ENCODE data around the gene RPS26. TPM values are rescaled to one million over a fixed set of nuclear protein-coding genes. Genes with fewer than 3 reads are reported as not detected.
"Not testable (repeated sequence)": the region's sequence is repeated elsewhere in the genome, so short reads cannot be mapped to it uniquely, and the experiment has no call there.

Gene RPS26
- 36.5 TPM for total RNA-seq

DNA sequence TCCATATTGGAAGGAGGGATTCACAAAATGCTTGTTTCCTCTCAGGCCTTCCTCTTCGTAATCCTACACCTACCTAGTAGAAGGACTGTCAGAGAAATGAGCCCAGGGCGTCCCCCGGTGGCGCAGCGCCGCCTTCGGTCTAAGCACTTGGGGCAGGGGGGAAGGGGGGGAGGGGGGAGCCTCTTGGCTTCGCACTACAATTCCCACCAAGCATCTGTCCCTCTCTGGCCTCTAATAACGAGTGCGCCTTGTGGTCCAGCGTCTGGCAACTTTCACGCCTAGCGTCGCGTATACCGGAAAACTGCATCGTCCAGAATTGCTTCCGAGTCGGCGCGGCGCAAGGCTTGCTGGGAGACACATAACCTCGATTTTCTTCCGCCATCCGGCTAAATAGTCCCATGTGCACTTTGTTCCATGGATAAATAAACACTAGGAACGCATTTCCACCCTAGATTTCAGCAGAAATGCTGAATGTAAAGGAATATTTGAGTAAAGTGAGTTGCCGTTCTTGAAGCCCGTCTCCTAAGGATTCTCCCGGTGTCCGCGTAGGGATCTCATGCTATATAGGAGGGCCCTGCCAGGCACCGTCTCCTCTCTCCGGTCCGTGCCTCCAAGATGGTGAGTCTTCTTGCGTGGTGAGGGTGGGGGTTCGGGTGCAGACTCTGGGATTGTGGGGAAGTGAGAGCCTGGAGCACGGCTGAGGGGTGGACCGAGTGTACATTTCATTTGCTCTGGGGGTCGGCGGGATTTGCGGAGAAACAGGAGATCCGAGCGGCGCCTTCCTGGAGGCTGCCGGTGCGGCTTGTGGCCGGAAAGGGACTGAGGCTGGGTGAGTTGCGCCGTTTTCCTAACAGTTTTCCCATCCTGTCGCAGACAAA, at the start of gene RPS26:
TSS of gene RPS26 (plus strand) at position 367 of the 878 bp plus-strand sequence. CDS start at position 616, 249 bp downstream.
- peak within 1 kb of the TSS; percentile 84 for H3K27ac ChIP-seq (ENCODE audit: low read depth, low read length)
- peak within 1 kb of the TSS; percentile 78 to 100 (median 96) for H3K4me3 ChIP-seq (ENCODE audit: low read length in 3 of 3)
- no peaks in the 10 kb centered on the region for H3K27me3 ChIP-seq (ENCODE audit: control insufficient read depth in 3 of 3, insufficient read depth in 3 of 3, low read length in 3 of 3)
- H3K9ac ChIP-seq (ENCODE audit: low read depth in 1 of 3, low read length in 3 of 3), result peak within 1 kb of the TSS; percentile 83 to 98 (median 98)
- peaks cover 12 to 19% (median 14%) of the 10 kb centered on the region in 3 donors for H3K4me1 ChIP-seq (ENCODE audit: control insufficient read depth in 3 of 3, insufficient read depth in 3 of 3, low read length in 3 of 3)
- peaks cover 14 to 31% (median 15%) of the 10 kb centered on the region in 3 donors for H3K36me3 ChIP-seq (ENCODE audit: control insufficient read depth in 3 of 3, insufficient read depth in 3 of 3, low read length in 3 of 3)
- no peaks in the 10 kb centered on the region for H3K9me3 ChIP-seq (ENCODE audit: control insufficient read depth in 3 of 3, low read length in 3 of 3)

GRCh38 chr12:55993230-55993853, 48.4 kb upstream of the RPS26 start:
- Histone ChIP-seq H3K9ac (ENCODE audit: low read depth in 1 of 3, low read length in 3 of 3) (no peak overlapping the region), H3K4me3 (ENCODE audit: low read length in 3 of 3) (no peak overlapping the region), H3K9me3 (ENCODE audit: control insufficient read depth in 3 of 3, low read length in 3 of 3) (no peaks in the 10 kb centered on the region), H3K27me3 (ENCODE audit: control insufficient read depth in 3 of 3, insufficient read depth in 3 of 3, low read length in 3 of 3) (no peaks in the 10 kb centered on the region), H3K27ac (ENCODE audit: low read depth, low read length) (no peak overlapping the region), H3K36me3 (ENCODE audit: control insufficient read depth in 3 of 3, insufficient read depth in 3 of 3, low read length in 3 of 3) (peaks cover 37 to 58% (median 45%) of the 10 kb centered on the region in 3 donors), H3K4me1 (ENCODE audit: control insufficient read depth in 3 of 3, insufficient read depth in 3 of 3, low read length in 3 of 3) (peaks cover 11 to 15% (median 12%) of the 10 kb centered on the region in 3 donors)

- Histone ChIP-seq H3K36me3 (ENCODE audit: control insufficient read depth in 3 of 3, insufficient read depth in 3 of 3, low read length in 3 of 3) (peaks cover 31 to 40% (median 36%) of the 10 kb centered on the region in 3 donors), H3K9me3 (ENCODE audit: control insufficient read depth in 3 of 3, low read length in 3 of 3) (no peaks in the 10 kb centered on the region), H3K4me3 (ENCODE audit: low read length in 3 of 3) (no peak overlapping the region), H3K4me1 (ENCODE audit: control insufficient read depth in 3 of 3, insufficient read depth in 3 of 3, low read length in 3 of 3) (peaks cover 11 to 17% (median 15%) of the 10 kb centered on the region in 3 donors), H3K27me3 (ENCODE audit: control insufficient read depth in 3 of 3, insufficient read depth in 3 of 3, low read length in 3 of 3) (no peaks in the 10 kb centered on the region), H3K27ac (ENCODE audit: low read depth, low read length) (no peak overlapping the region), H3K9ac (ENCODE audit: low read depth in 1 of 3, low read length in 3 of 3) (no peak overlapping the region)
Measured at GRCh38 chr12:55995366-55995765, 46.4 kb upstream of the RPS26 start.

DNA sequence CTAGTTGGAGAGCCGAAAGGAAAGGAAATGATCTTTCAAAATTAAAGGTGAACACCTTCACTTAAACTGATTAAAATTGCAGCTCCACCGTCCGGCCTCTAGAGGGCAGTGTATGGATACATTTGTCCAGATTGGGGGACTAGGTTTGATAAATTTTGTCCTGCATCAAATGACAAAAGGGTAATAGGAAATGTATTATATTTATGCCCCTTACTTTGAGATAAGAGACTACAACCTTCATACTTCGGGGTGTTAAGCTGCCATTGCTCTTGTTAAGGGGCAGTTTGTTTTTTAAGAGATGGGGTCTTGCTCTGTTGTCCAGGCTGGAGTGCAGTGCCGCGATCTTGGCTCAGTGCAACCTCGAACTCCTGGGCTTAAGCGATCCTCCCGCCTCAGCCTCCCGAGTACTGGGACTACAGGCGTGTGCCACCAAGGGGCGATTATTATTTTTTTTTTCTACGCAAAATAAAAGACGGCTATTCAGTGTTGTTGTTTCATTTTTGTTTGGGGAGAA, 45.5 kb upstream of the RPS26 start:
- peaks cover 22 to 31% (median 29%) of the 10 kb centered on the region in 3 donors for H3K36me3 ChIP-seq (ENCODE audit: control insufficient read depth in 3 of 3, insufficient read depth in 3 of 3, low read length in 3 of 3)
- peak overlapping the region; percentile 93 to 98 (median 98) for H3K9ac ChIP-seq (ENCODE audit: low read depth in 1 of 3, low read length in 3 of 3)
- H3K4me1 ChIP-seq (ENCODE audit: control insufficient read depth in 3 of 3, insufficient read depth in 3 of 3, low read length in 3 of 3), result peaks cover 11 to 17% (median 15%) of the 10 kb centered on the region in 3 donors
- peak overlapping the region; percentile 96 to 99 (median 97) for H3K4me3 ChIP-seq (ENCODE audit: low read length in 3 of 3)
- H3K9me3 ChIP-seq (ENCODE audit: control insufficient read depth in 3 of 3, low read length in 3 of 3), result no peaks in the 10 kb centered on the region
- H3K27me3 ChIP-seq (ENCODE audit: control insufficient read depth in 3 of 3, insufficient read depth in 3 of 3, low read length in 3 of 3), result no peaks in the 10 kb centered on the region
- peak overlapping the region; percentile 74 for H3K27ac ChIP-seq (ENCODE audit: low read depth, low read length)

GRCh38 chr12:55996715-55997534, 44.8 kb upstream of the RPS26 start, which contains the start of gene SUOX:
TSS of gene SUOX (plus strand) at chr12:55997276. CDS start at chr12:56002222, 4,946 bp downstream.
- Histone ChIP-seq H3K27me3 (ENCODE audit: control insufficient read depth in 3 of 3, insufficient read depth in 3 of 3, low read length in 3 of 3) (no peaks in the 10 kb centered on the region), H3K36me3 (ENCODE audit: control insufficient read depth in 3 of 3, insufficient read depth in 3 of 3, low read length in 3 of 3) (peaks cover 20 to 26% (median 24%) of the 10 kb centered on the region in 3 donors), H3K4me3 (ENCODE audit: low read length in 3 of 3) (peak within 1 kb of the TSS; percentile 96 to 99 (median 97)), H3K4me1 (ENCODE audit: control insufficient read depth in 3 of 3, insufficient read depth in 3 of 3, low read length in 3 of 3) (peaks cover 11 to 17% (median 15%) of the 10 kb centered on the region in 3 donors), H3K27ac (ENCODE audit: low read depth, low read length) (peak within 1 kb of the TSS; percentile 74), H3K9ac (ENCODE audit: low read depth in 1 of 3, low read length in 3 of 3) (peak within 1 kb of the TSS; percentile 93 to 98 (median 98)), H3K9me3 (ENCODE audit: control insufficient read depth in 3 of 3, low read length in 3 of 3) (no peaks in the 10 kb centered on the region)

- Histone ChIP-seq H3K36me3 (ENCODE audit: control insufficient read depth in 3 of 3, insufficient read depth in 3 of 3, low read length in 3 of 3) (peaks cover 19 to 26% (median 19%) of the 10 kb centered on the region in 3 donors), H3K4me3 (ENCODE audit: low read length in 3 of 3) (peak overlapping the region; percentile 96 to 99 (median 97)), H3K4me1 (ENCODE audit: control insufficient read depth in 3 of 3, insufficient read depth in 3 of 3, low read length in 3 of 3) (peaks cover 11 to 17% (median 15%) of the 10 kb centered on the region in 3 donors), H3K27me3 (ENCODE audit: control insufficient read depth in 3 of 3, insufficient read depth in 3 of 3, low read length in 3 of 3) (no peaks in the 10 kb centered on the region), H3K9me3 (ENCODE audit: control insufficient read depth in 3 of 3, low read length in 3 of 3) (no peaks in the 10 kb centered on the region), H3K9ac (ENCODE audit: low read depth in 1 of 3, low read length in 3 of 3) (peak overlapping the region; percentile 93 to 98 (median 98)), H3K27ac (ENCODE audit: low read depth, low read length) (peak overlapping the region; percentile 74)
Measured at GRCh38 chr12:55997535-55997859, 44.2 kb upstream of the RPS26 start.

- not testable (repeated sequence) for H3K27ac ChIP-seq (ENCODE audit: low read depth, low read length)
Measured at GRCh38 chr12:55999522-55999921, 42.2 kb upstream of the RPS26 start.

GRCh38 chr12:55999999-56000540, 41.6 kb upstream of the RPS26 start:
- not testable (repeated sequence) for H3K27ac ChIP-seq (ENCODE audit: low read depth, low read length); H3K4me3 ChIP-seq (ENCODE audit: low read length in 3 of 3); H3K27me3 ChIP-seq (ENCODE audit: control insufficient read depth in 3 of 3, insufficient read depth in 3 of 3, low read length in 3 of 3); H3K9me3 ChIP-seq (ENCODE audit: control insufficient read depth in 3 of 3, low read length in 3 of 3)
- Histone ChIP-seq H3K4me1 (ENCODE audit: control insufficient read depth in 3 of 3, insufficient read depth in 3 of 3, low read length in 3 of 3) (peaks cover 11 to 17% (median 15%) of the 10 kb centered on the region in 3 donors), H3K9ac (ENCODE audit: low read depth in 1 of 3, low read length in 3 of 3) (peak overlapping the region in 2 of 3 donors; percentile 58 to 64), H3K36me3 (ENCODE audit: control insufficient read depth in 3 of 3, insufficient read depth in 3 of 3, low read length in 3 of 3) (peaks cover 20 to 24% (median 23%) of the 10 kb centered on the region in 3 donors)

More at GRCh38 chr12:55999522-55999921, 42.2 kb upstream of the RPS26 start:
- H3K36me3 ChIP-seq (ENCODE audit: control insufficient read depth in 3 of 3, insufficient read depth in 3 of 3, low read length in 3 of 3), result peaks cover 18 to 20% (median 20%) of the 10 kb centered on the region in 3 donors
- peaks cover 11 to 17% (median 15%) of the 10 kb centered on the region in 3 donors for H3K4me1 ChIP-seq (ENCODE audit: control insufficient read depth in 3 of 3, insufficient read depth in 3 of 3, low read length in 3 of 3)
- not testable (repeated sequence) for H3K9me3 ChIP-seq (ENCODE audit: control insufficient read depth in 3 of 3, low read length in 3 of 3); H3K27me3 ChIP-seq (ENCODE audit: control insufficient read depth in 3 of 3, insufficient read depth in 3 of 3, low read length in 3 of 3); H3K9ac ChIP-seq (ENCODE audit: low read depth in 1 of 3, low read length in 3 of 3); H3K4me3 ChIP-seq (ENCODE audit: low read length in 3 of 3)
